ENCODE results near the gene MICAL2.
A peak's percentile ranks its signal among the peaks of the same experiment; 100 is the strongest.

Gene MICAL2

DNA sequence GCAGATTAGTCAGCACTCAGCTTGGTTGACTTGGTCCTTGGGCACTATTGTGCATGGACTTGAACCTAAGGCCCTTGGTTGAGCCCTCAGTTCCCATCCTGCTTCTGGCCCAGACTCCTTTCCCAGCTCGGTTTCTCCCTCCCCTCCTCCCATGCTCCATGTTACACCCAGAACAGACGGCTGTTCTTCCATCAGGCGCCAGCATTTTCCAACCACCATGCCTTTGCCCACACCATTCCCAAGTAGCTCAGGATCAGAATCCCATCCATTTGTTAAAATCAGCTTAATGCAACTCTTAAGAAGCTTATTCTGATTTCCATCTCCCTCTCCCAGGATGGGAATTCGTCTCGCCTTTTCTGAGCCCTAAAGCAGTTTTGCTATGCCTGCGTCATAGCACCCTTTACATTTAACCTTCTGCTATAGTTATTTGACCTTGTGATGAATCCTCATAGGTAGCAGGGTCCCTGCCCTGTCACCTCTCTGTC lies 110.7 kb downstream of the MICAL2 start:
- peaks cover 20% of the 10 kb centered on the region for H3K79me1 ChIP-seq (ENCODE audit: low read length)
- no peak overlapping the region for H4K91ac ChIP-seq (ENCODE audit: low read depth, low read length)
- peaks cover 18 to 22% of the 10 kb centered on the region in 2 experiments for H3K4me1 ChIP-seq (ENCODE audit: control insufficient read depth in 1 of 2, insufficient read depth in 2 of 2, low read length in 2 of 2)
- no peak overlapping the region for H2BK5ac ChIP-seq (ENCODE audit: low read depth, low read length, poor library complexity)
- H3K18ac ChIP-seq (ENCODE audit: low read length): no peak overlapping the region
- H3K4me2 ChIP-seq (ENCODE audit: low read length): no peak overlapping the region
- peaks cover 2% of the 10 kb centered on the region for H3K9me3 ChIP-seq (ENCODE audit: insufficient read depth, low read depth, low read length)
- H3K27me3 ChIP-seq (ENCODE audit: insufficient read depth, low read length): no peaks in the 10 kb centered on the region
- H3K79me2 ChIP-seq (ENCODE audit: control insufficient read depth, insufficient read depth, low read length, poor library complexity): peaks cover 5% of the 10 kb centered on the region
- H3K27ac ChIP-seq (ENCODE audit: low read depth, low read length): no peak overlapping the region
- H2AFZ ChIP-seq (ENCODE audit: insufficient read depth, low read length, poor library complexity): no peak overlapping the region
- H3K9ac ChIP-seq (ENCODE audit: low read length): no peak overlapping the region
- H3K23ac ChIP-seq (ENCODE audit: low read length): no peak overlapping the region
- H2BK120ac ChIP-seq (ENCODE audit: insufficient read depth, low read length, poor library complexity): no peak overlapping the region
- peaks cover 23 to 29% of the 10 kb centered on the region in 2 experiments for H3K36me3 ChIP-seq (ENCODE audit: control insufficient read depth in 1 of 2, insufficient read depth in 2 of 2, low read length in 2 of 2)
- no peak overlapping the region for H4K8ac ChIP-seq (ENCODE audit: low read depth, low read length)
- no peak for DNase-seq
- no peak overlapping the region for H2AK5ac ChIP-seq (ENCODE audit: low read length)
- H3K4ac ChIP-seq (ENCODE audit: low read depth, low read length): no peak overlapping the region
- no CpG with 5 or more reads among the region's 6 CpGs for WGBS (ENCODE audit: extremely low coverage, insufficient coverage, insufficient read length)
- H4K12ac ChIP-seq (ENCODE audit: low read depth, low read length): no peak overlapping the region
- no peak overlapping the region for H3K14ac ChIP-seq (ENCODE audit: low read length)
- no peak overlapping the region for H3K4me3 ChIP-seq (ENCODE audit: low read depth, low read length)
- H2BK12ac ChIP-seq (ENCODE audit: low read length): no peak overlapping the region

DNA sequence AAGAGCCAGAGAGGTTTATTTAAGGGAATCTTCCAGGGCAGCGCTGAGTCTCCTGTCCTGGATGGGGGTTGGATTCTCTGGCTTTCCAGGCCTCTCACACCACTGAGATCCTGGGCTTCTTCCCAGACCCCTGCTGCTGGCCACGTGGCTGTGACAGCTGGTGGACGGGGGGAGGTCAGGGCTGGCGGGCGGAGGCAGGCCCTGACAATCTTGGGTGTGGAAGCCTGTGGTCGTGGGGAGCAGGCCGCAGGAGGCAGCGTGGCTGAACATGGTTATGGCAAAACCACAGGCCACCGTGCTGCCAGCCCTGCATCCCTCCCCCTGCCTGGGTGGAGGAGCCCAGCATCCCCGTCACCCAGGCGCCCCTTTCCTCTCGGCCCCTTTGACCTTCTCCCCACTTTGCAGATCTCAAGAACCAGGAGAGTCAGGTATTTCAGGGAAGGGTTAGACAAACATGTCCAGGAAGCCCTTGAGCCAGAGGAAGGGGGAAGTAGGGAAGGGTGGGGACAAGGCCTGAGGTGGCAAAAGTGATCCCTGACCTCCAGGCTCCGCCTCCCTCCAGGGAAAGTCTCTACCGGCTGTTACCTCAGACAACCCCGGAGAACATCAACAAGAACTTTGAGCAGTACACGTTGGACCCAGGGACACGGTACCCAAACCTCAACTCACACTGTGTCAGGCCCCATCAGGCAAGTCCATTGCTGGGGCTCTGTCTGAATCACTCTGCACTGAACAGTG lies 111.8 kb downstream of the MICAL2 start:
- Histone ChIP-seq H3K18ac (ENCODE audit: low read length) (no peak overlapping the region), H3K27ac (ENCODE audit: low read depth, low read length) (no peak overlapping the region), H3K79me2 (ENCODE audit: control insufficient read depth, insufficient read depth, low read length, poor library complexity) (peaks cover 5% of the 10 kb centered on the region), H4K8ac (ENCODE audit: low read depth, low read length) (no peak overlapping the region), H3K4ac (ENCODE audit: low read depth, low read length) (no peak overlapping the region), H4K91ac (ENCODE audit: low read depth, low read length) (peak overlapping the region; percentile 1), H3K4me3 (ENCODE audit: low read depth, low read length) (no peak overlapping the region), H3K27me3 (ENCODE audit: insufficient read depth, low read length) (no peaks in the 10 kb centered on the region), H3K79me1 (ENCODE audit: low read length) (peaks cover 20% of the 10 kb centered on the region), H3K23ac (ENCODE audit: low read length) (no peak overlapping the region), H3K4me2 (ENCODE audit: low read length) (no peak overlapping the region), H3K9me3 (ENCODE audit: insufficient read depth, low read depth, low read length) (peaks cover 2% of the 10 kb centered on the region), H3K36me3 (ENCODE audit: control insufficient read depth in 1 of 2, insufficient read depth in 2 of 2, low read length in 2 of 2) (peaks cover 23 to 30% of the 10 kb centered on the region in 2 experiments), H2AFZ (ENCODE audit: insufficient read depth, low read length, poor library complexity) (no peak overlapping the region), H2BK5ac (ENCODE audit: low read depth, low read length, poor library complexity) (no peak overlapping the region), H2BK12ac (ENCODE audit: low read length) (no peak overlapping the region), H3K14ac (ENCODE audit: low read length) (no peak overlapping the region), H2AK5ac (ENCODE audit: low read length) (no peak overlapping the region), H3K9ac (ENCODE audit: low read length) (no peak overlapping the region), H2BK120ac (ENCODE audit: insufficient read depth, low read length, poor library complexity) (peak overlapping the region; percentile 0), H4K12ac (ENCODE audit: low read depth, low read length) (no peak overlapping the region), H3K4me1 (ENCODE audit: control insufficient read depth in 1 of 2, insufficient read depth in 2 of 2, low read length in 2 of 2) (peaks cover 18 to 22% of the 10 kb centered on the region in 2 experiments)
- no peak for DNase-seq
- no CpG with 5 or more reads among the region's 17 CpGs for WGBS (ENCODE audit: extremely low coverage, insufficient coverage, insufficient read length)

DNA sequence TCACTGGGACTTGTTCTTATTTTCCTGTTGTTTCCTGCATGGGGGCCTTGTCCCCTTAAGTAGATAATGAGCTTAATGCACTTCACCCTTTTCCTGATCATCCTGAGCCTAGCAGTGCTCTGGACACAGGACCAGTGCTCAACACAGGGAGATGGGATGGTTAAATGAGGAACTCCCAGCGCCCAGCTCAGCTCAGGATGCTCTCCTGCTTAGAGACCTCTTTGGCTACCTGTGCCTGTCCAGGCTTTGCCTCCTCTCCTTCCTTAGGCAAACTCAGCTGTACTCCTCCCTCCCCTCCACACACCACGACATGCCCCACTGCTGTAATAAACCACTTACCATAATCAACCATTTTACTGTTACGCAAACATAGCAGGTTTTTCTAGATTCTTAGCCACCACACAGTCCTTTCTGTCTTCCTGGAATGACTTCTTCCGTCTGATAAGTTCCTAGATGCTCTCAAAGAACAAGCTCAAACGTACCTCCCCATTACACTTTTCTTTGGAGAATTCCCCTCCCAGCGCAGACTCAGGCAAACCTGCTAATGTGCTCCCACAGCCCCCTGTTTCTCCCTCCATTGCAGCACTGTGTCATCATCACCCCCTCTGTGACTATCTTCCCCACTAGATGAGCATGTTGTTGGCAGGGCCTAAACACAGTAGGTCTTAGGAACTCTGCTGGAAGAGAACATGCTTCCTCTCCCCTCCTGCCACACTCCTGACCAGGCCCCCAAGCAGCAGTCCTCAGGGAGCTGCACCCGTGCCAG lies 113.6 kb downstream of the MICAL2 start:
- Histone ChIP-seq H3K27ac (ENCODE audit: low read depth, low read length) (peak overlapping the region; percentile 70), H3K79me2 (ENCODE audit: control insufficient read depth, insufficient read depth, low read length, poor library complexity) (peaks cover 5% of the 10 kb centered on the region), H3K36me3 (ENCODE audit: control insufficient read depth in 1 of 2, insufficient read depth in 2 of 2, low read length in 2 of 2) (peaks cover 20 to 29% of the 10 kb centered on the region in 2 experiments), H4K12ac (ENCODE audit: low read depth, low read length) (no peak overlapping the region), H3K23ac (ENCODE audit: low read length) (no peak overlapping the region), H2BK120ac (ENCODE audit: insufficient read depth, low read length, poor library complexity) (peak overlapping the region; percentile 78), H3K14ac (ENCODE audit: low read length) (peak overlapping the region; percentile 61), H3K79me1 (ENCODE audit: low read length) (peaks cover 18% of the 10 kb centered on the region), H3K4me2 (ENCODE audit: low read length) (no peak overlapping the region), H3K9ac (ENCODE audit: low read length) (no peak overlapping the region), H4K8ac (ENCODE audit: low read depth, low read length) (peak overlapping the region; percentile 68), H4K91ac (ENCODE audit: low read depth, low read length) (peak overlapping the region; percentile 85), H2AK5ac (ENCODE audit: low read length) (peak overlapping the region; percentile 67), H3K4me1 (ENCODE audit: control insufficient read depth in 1 of 2, insufficient read depth in 2 of 2, low read length in 2 of 2) (peaks cover 18 to 22% of the 10 kb centered on the region in 2 experiments), H3K4ac (ENCODE audit: low read depth, low read length) (peak overlapping the region; percentile 39), H3K4me3 (ENCODE audit: low read depth, low read length) (no peak overlapping the region), H2AFZ (ENCODE audit: insufficient read depth, low read length, poor library complexity) (peak overlapping the region; percentile 61), H2BK12ac (ENCODE audit: low read length) (peak overlapping the region; percentile 37), H3K18ac (ENCODE audit: low read length) (peak overlapping the region; percentile 62), H2BK5ac (ENCODE audit: low read depth, low read length, poor library complexity) (peak overlapping the region; percentile 78), H3K27me3 (ENCODE audit: insufficient read depth, low read length) (no peaks in the 10 kb centered on the region), H3K9me3 (ENCODE audit: insufficient read depth, low read depth, low read length) (peaks cover 2% of the 10 kb centered on the region)
- no CpG with 5 or more reads among the region's 7 CpGs for WGBS (ENCODE audit: extremely low coverage, insufficient coverage, insufficient read length)
- DNase-seq: peak; percentile 76 to 98

DNA sequence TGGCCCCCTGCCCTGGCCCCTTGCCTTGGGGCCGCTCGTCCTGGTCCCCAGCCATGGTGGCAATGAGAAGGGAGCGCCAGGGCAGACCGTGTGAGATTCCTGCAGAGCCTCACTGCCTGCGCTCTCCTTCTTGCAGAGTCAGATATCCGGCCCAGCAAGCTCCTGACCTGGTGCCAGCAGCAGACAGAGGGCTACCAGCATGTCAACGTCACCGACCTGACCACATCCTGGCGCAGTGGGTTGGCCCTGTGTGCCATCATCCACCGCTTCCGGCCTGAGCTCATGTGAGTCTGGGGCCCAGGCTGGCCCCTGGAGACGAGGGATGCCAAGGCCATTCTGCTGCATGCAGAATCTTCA lies 114.1 kb downstream of the MICAL2 start:
- Histone ChIP-seq H3K79me1 (ENCODE audit: low read length) (peaks cover 18% of the 10 kb centered on the region), H3K79me2 (ENCODE audit: control insufficient read depth, insufficient read depth, low read length, poor library complexity) (peaks cover 5% of the 10 kb centered on the region)

More for the DNA sequence above, 114.1 kb downstream of the MICAL2 start:
- Histone ChIP-seq H2BK5ac (ENCODE audit: low read depth, low read length, poor library complexity) (peak overlapping the region; percentile 78), H2BK120ac (ENCODE audit: insufficient read depth, low read length, poor library complexity) (peak overlapping the region; percentile 52), H2BK12ac (ENCODE audit: low read length) (peak overlapping the region; percentile 37), H3K4me3 (ENCODE audit: low read depth, low read length) (peak overlapping the region; percentile 38), H3K9me3 (ENCODE audit: insufficient read depth, low read depth, low read length) (peaks cover 2% of the 10 kb centered on the region), H4K8ac (ENCODE audit: low read depth, low read length) (peak overlapping the region; percentile 66), H3K27me3 (ENCODE audit: insufficient read depth, low read length) (no peaks in the 10 kb centered on the region), H3K4me1 (ENCODE audit: control insufficient read depth in 1 of 2, insufficient read depth in 2 of 2, low read length in 2 of 2) (peaks cover 18 to 22% of the 10 kb centered on the region in 2 experiments), H3K36me3 (ENCODE audit: control insufficient read depth in 1 of 2, insufficient read depth in 2 of 2, low read length in 2 of 2) (peaks cover 20 to 29% of the 10 kb centered on the region in 2 experiments), H4K12ac (ENCODE audit: low read depth, low read length) (no peak overlapping the region), H3K9ac (ENCODE audit: low read length) (no peak overlapping the region), H3K4me2 (ENCODE audit: low read length) (no peak overlapping the region), H3K27ac (ENCODE audit: low read depth, low read length) (peak overlapping the region; percentile 70), H2AFZ (ENCODE audit: insufficient read depth, low read length, poor library complexity) (peak overlapping the region; percentile 61), H3K14ac (ENCODE audit: low read length) (peak overlapping the region; percentile 56), H4K91ac (ENCODE audit: low read depth, low read length) (peak overlapping the region; percentile 85), H3K4ac (ENCODE audit: low read depth, low read length) (peak overlapping the region; percentile 39), H2AK5ac (ENCODE audit: low read length) (peak overlapping the region; percentile 67), H3K23ac (ENCODE audit: low read length) (no peak overlapping the region), H3K18ac (ENCODE audit: low read length) (peak overlapping the region; percentile 62)
- peak; percentile 97 for DNase-seq
- no CpG with 5 or more reads among the region's 12 CpGs for WGBS (ENCODE audit: extremely low coverage, insufficient coverage, insufficient read length)

Measured in trophoblast cell (in vitro differentiated cells and primary cell).